ENCODE measurements around the gene D2HGDH. TPM values are rescaled to one million over a fixed set of nuclear protein-coding genes. Genes with fewer than 3 reads are reported as not detected.
"Not testable (repeated sequence)": the region's sequence is repeated elsewhere in the genome, so short reads cannot be mapped to it uniquely, and the experiment has no call there.

D2HGDH gene
- total RNA-seq, 4 donors from 2014 or later: 15.9 to 39.6 (median 20.3) TPM

- no peaks in the 10 kb centered on the region for H3K9me3 ChIP-seq
Measured at GRCh38 chr2:241788572-241788971, 54.1 kb downstream of the D2HGDH start.

GRCh38 chr2:241791385-241791784 lies 57.0 kb downstream of the D2HGDH start:
- ATAC-seq; H3K27ac ChIP-seq; H3K36me3 ChIP-seq; H3K27me3 ChIP-seq; intact Hi-C loops (cut with DNase I; ENCODE audit: low total_unique reads); in situ Hi-C loops (cut with MboI; ENCODE audit: low sequenced_read_pairs in 4 of 4); H3K4me1 ChIP-seq; H3K4me3 ChIP-seq; H3K9me3 ChIP-seq; DNase-seq: not testable (repeated sequence)

More at GRCh38 chr2:241788572-241788971, 54.1 kb downstream of the D2HGDH start:
- no peaks in the 10 kb centered on the region for H3K27me3 ChIP-seq
- in situ Hi-C loops (cut with MboI; ENCODE audit: low sequenced_read_pairs in 4 of 4): no loop called here
- H3K27ac ChIP-seq: no peak overlapping the region
- ATAC-seq: no peak
- DNase-seq: no peak
- no peaks in the 10 kb centered on the region for H3K36me3 ChIP-seq
- intact Hi-C loops (cut with DNase I; ENCODE audit: low total_unique reads): no loop called here
- no peak overlapping the region for H3K4me3 ChIP-seq
- no peak for TF ChIP-seq CTCF (IDR thresholded peaks at IDR 0.05 in 4 of 5, conservative IDR thresholded peaks at IDR 0.05 in 1 of 5)
- TF ChIP-seq POLR2A (IDR thresholded peaks at IDR 0.05): no peak
- no peaks in the 10 kb centered on the region for H3K4me1 ChIP-seq

- Histone ChIP-seq H3K4me1 (no peaks in the 10 kb centered on the region), H3K36me3 (no peaks in the 10 kb centered on the region), H3K27me3 (no peaks in the 10 kb centered on the region), H3K9me3 (no peaks in the 10 kb centered on the region), H3K27ac (no peak overlapping the region), H3K4me3 (no peak overlapping the region)
- ATAC-seq (no peak), DNase-seq (no peak)
- no peak for TF ChIP-seq POLR2A (IDR thresholded peaks at IDR 0.05)
- TF ChIP-seq CTCF (IDR thresholded peaks at IDR 0.05 in 4 of 5, conservative IDR thresholded peaks at IDR 0.05 in 1 of 5): no peak
- in situ Hi-C loops (cut with MboI; ENCODE audit: low sequenced_read_pairs in 4 of 4) (no loop called here), intact Hi-C loops (cut with DNase I; ENCODE audit: low total_unique reads) (no loop called here)
Measured at GRCh38 chr2:241793385-241793784, 59.0 kb downstream of the D2HGDH start.

- in situ Hi-C loops (cut with MboI; ENCODE audit: low sequenced_read_pairs in 4 of 4): no loop called here
- H3K9me3 ChIP-seq: no peaks in the 10 kb centered on the region
- no peak for TF ChIP-seq POLR2A (IDR thresholded peaks at IDR 0.05)
- TF ChIP-seq CTCF (IDR thresholded peaks at IDR 0.05 in 4 of 5, conservative IDR thresholded peaks at IDR 0.05 in 1 of 5): no peak
- intact Hi-C loops (cut with DNase I; ENCODE audit: low total_unique reads): no loop called here
- H3K4me3 ChIP-seq: no peak overlapping the region
- H3K36me3 ChIP-seq: no peaks in the 10 kb centered on the region
- H3K27ac ChIP-seq: no peak overlapping the region
- ATAC-seq (no peak), DNase-seq (no peak)
- no peaks in the 10 kb centered on the region for H3K4me1 ChIP-seq
- H3K27me3 ChIP-seq: no peaks in the 10 kb centered on the region
Measured at GRCh38 chr2:241794250-241794823, 59.9 kb downstream of the D2HGDH start.

- in situ Hi-C loops (cut with MboI; ENCODE audit: low sequenced_read_pairs in 4 of 4): no loop called here
- no peaks in the 10 kb centered on the region for H3K9me3 ChIP-seq
- no peak overlapping the region for H3K27ac ChIP-seq
- no peak for ATAC-seq
- no peaks in the 10 kb centered on the region for H3K27me3 ChIP-seq
- H3K4me1 ChIP-seq: no peaks in the 10 kb centered on the region
- H3K4me3 ChIP-seq: no peak overlapping the region
- no peak for DNase-seq
- H3K36me3 ChIP-seq: no peaks in the 10 kb centered on the region
- intact Hi-C loops (cut with DNase I; ENCODE audit: low total_unique reads): no loop called here
- TF ChIP-seq POLR2A (IDR thresholded peaks at IDR 0.05) (no peak), CTCF (IDR thresholded peaks at IDR 0.05 in 4 of 5, conservative IDR thresholded peaks at IDR 0.05 in 1 of 5) (no peak)
Measured at GRCh38 chr2:241795021-241795999, 60.9 kb downstream of the D2HGDH start.
